Retinal pigment epithelial cell (primary cell): Measurements from ENCODE around the gene RNASE12.
"Not testable (repeated sequence)": the region's sequence is repeated elsewhere in the genome, so short reads cannot be mapped to it uniquely, and the experiment has no call there.

Experiments used
- DNase-seq: peaks from one replicate; pipeline ENCODE4 v3.0.0-alpha.2; 2010; ENCODE audit warnings: low read depth
- H3K4me3 ChIP-seq: 2 replicates; pipeline ENCODE4 v1.5.1; 2011; ENCODE audit warnings: mild to moderate bottlenecking, low read length, control low read depth, moderate library complexity
- TF ChIP-seq, protein P1 (sequence below): conservative IDR thresholded peaks from 2 replicates; pipeline ENCODE4 v1.5.1; 2011; ENCODE audit warnings: low read depth, low read length, control low read depth, inconsistent platforms

RNASE12 gene

DNA sequence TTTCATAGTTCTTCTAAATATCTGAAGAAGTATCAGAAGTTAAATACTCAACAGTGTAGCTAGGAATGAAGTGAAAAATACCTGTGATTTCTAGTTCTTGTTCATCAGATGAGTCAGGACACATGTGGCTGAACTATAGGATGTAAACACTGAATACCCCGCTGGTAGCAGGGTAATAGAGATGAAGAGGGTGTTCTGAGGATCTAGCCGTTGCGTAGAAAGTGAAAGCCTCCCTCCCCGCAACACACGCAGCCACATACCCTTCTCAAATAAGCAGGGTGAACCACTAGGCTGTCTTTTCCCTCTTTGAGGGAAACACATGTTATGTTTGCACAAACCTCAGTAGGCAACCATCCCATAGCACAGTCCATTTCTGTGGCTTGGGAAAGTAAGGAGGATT is 16.4 kb upstream of the RNASE12 start:
- TF ChIP-seq, protein P1, sequence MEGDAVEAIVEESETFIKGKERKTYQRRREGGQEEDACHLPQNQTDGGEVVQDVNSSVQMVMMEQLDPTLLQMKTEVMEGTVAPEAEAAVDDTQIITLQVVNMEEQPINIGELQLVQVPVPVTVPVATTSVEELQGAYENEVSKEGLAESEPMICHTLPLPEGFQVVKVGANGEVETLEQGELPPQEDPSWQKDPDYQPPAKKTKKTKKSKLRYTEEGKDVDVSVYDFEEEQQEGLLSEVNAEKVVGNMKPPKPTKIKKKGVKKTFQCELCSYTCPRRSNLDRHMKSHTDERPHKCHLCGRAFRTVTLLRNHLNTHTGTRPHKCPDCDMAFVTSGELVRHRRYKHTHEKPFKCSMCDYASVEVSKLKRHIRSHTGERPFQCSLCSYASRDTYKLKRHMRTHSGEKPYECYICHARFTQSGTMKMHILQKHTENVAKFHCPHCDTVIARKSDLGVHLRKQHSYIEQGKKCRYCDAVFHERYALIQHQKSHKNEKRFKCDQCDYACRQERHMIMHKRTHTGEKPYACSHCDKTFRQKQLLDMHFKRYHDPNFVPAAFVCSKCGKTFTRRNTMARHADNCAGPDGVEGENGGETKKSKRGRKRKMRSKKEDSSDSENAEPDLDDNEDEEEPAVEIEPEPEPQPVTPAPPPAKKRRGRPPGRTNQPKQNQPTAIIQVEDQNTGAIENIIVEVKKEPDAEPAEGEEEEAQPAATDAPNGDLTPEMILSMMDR = no peak

DNA sequence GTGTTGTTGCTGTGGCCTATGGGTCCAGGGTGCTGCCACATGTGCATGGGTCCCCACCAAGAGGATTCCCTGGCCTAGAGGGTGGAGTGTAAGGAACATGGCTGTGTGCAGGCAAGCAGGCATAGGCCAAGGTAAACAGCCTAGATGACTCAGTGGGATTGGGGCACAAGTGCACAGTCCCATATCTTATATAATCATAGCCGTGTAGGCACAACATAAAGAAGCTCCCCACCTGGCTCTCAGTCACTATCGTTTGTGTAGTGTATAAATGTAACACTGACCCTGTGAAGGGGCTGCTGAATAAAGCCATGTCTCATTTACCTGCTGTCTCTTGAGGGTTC is 15.7 kb upstream of the RNASE12 start:
- TF ChIP-seq, protein P1 = no peak

More for the DNA sequence above, 16.4 kb upstream of the RNASE12 start:
- no peak overlapping the region for H3K4me3 ChIP-seq
- DNase-seq = no peak

DNA sequence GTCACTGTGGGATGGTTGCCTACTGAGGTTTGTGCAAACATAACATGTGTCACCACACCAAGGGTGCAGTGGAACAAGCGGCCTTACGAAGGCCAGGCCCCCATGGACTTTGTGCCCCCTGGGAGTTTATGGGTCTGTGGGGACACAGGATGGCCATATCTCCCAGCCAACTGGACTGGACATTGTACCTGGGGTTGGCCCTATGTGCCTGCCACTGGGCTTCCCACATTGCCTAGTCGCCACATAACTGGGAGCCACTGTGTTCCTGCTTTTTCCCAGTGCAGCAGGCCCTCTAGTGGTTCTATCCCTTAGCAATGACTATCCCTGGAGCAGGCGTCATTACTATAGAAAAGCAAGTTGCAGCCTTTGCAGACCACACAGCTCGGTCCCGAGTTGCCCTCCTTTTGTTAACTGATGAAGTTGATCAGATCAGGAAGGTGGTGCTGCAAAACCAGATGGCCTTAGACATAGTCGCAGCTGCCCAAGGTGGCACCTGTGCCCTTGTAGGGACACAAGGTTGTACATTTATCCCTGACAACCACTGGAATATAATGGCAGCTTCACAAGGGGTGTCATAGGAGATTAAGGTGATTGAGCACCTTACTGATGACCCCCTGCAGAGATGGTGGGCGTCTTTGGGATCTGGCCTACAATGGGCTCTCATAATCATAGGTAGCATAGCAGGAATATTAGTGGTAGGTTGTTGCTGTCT is 15.2 kb upstream of the RNASE12 start:
- no peak overlapping the region for H3K4me3 ChIP-seq
- DNase-seq = no peak
- TF ChIP-seq, protein P1 = peak; percentile 62

More for the DNA sequence above, 15.7 kb upstream of the RNASE12 start:
- DNase-seq = no peak
- no peak overlapping the region for H3K4me3 ChIP-seq

DNA sequence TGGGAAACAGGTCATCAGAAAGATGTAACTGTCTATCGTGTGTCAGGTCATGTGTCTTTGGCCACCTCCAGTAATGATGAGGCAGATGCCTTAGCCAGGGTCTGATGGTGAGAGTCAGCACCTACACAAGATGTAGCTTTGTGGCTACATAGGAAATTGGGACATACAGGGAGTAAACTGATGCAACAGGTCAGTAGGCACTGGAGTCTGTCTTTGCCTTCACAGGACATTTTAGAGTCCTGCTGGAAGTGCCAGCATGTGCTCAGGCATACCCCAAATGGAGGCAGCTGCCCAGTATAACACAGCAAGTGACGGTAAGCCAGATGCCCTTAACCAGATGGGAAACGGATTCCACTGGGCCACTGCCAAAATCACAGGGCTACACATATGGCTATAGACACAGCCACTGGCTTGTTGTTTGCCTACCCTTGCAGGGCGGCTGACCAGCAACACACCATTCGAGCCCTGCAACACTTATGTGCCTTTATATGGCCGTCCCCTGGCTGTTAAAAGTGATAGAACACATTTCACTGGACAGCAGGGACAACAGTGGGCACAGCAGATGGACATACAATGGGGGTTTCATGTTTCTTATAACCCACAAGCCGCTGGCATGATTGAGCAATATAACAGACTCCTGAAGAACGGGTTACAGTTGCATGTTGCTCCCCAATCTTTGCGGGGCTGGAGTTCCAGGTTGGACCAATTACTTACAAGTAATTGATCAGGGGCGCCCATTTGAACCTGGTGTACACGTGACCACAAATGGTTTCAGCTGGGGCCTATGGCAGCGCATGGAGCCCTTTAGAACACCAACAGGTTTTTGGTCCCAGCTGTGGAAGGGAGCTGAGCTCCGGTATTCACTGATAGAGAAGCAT is 12.9 kb upstream of the RNASE12 start:
- DNase-seq = no peak
- no peak overlapping the region for H3K4me3 ChIP-seq
- TF ChIP-seq, protein P1 = no peak

DNA sequence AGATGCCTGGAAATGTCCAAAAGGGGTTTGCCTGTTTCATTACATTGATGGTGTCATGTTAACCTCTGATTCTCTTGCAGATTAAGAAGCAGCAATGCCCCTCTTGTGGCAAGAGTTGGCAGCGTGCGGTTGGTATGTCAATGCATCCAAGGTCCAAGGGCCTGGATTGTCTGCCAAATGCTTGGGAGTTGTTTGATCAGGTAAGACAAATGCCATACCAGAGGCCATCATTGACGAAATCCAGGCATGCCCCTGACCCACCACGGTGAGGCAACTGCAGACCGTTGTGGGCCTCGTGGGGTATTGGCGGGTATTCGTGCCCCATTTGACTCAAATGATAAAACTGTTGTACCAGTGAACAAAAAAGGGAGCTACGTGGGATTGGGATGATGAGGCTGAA is 11.4 kb upstream of the RNASE12 start:
- TF ChIP-seq, protein P1 = no peak
- no peak for DNase-seq
- H3K4me3 ChIP-seq = no peak overlapping the region

DNA sequence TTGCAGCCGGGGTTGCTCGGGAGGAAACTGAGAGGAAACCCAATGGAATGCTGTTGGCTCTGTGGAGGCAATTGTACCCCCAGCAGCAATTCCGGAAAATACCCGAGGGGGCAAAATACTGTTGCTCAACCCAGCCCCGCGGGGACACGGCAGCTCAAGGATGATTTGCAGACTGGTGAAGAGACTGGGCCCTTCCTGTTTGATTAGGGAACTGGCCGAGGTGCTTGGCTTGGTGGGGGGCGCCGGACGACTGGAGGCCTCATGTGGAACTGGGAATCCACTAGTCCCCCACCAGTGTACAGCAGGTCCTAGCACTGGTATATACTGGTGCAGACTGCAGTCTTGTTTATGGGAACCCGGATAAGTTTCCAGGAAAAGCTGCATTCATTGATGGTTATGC is 10.3 kb upstream of the RNASE12 start:
- TF ChIP-seq, protein P1 = no peak
- no peak overlapping the region for H3K4me3 ChIP-seq
- DNase-seq = no peak

DNA sequence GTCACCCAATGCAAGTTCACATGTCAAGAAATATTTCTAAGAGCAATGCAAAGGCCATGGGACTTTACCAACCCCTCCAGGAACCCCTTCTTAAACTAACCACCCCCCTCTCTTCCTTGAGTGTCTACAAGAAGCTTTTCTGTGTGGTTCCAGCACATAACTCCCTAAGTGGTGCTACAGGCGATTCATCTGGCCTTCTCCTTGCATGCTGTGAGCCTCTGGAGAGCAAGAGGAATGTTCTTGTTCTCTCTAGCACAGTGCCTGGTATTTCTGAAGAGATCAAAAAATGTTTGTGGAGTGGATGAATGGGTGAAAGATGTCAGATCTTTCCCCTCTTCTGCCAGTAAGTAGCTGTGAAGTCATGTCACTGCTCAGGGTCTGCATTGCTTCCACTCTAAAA is 5.9 kb upstream of the RNASE12 start:
- no peak for DNase-seq
- H3K4me3 ChIP-seq = no peak overlapping the region
- TF ChIP-seq, protein P1 = no peak

DNA sequence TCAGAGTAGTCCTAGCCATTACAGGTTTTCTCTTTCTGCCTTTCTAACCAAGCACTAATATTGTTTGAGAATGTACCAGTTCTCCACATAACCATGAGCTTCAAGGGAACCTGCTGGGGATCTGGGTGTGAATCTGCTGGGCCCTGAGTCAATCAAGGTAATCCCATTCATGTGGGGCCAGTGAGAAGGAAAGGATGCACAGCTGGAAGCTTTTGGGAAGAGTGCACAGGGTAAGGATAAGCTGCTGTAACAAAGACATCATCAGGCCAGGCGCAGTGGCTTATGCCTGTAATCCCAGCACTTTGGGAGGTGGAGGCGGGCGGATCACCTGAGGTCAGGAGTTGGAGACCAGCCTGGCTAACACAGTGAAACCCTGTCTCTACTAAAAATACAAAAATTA is 4.5 kb upstream of the RNASE12 start:
- H3K4me3 ChIP-seq, DNase-seq: not testable (repeated sequence)
